HG03175 (cell line): ENCODE measurements around the gene PSMD12.
"Not testable (repeated sequence)": the region's sequence is repeated elsewhere in the genome, so short reads cannot be mapped to it uniquely, and the experiment has no call there.

ENCODE experiments used
- ATAC-seq: cut with Tn5 transposase; IDR thresholded peaks from one replicate; pipeline ENCODE4 v1.9.1; 2021; ENCODE audit warnings: mild to moderate bottlenecking, moderate library complexity; ENCODE audit not compliant: unreplicated experiment

Gene PSMD12

DNA sequence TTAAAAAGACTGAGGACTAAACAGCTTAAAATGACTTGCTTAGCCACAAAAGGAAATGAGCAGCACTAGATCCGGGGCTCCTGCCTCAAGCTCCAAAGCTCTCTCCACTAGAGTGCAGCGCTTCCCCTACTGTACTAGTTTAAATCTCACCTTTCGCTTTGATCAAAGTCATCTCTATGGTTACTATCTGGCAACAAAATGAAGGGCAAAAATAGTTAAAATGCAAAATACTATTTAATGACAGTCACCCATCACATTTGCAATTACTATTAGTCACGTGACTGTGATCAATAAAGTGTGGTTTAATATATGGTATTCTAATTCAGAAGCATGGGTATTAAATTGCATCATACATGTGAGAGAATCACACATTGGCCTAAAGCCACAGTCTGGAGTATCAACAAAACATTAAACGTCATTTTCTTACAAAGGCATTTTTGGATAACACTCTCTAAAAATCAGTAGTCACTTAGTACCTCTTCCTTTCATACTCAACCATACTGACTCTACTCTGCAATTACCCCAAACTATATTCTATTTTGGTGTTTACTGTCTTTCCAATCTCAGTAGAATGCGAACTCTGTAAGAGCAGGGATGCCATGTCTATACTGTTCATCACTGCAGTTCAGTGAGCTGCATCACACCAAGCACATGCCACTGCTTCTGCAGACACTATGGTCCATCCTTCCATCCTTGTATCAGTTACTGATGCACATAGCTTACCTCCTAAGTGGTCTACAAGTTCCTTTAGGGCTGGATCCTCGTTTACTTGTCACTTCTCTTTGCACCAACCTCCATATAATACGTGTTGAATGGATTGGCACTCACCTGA is 6.2 kb downstream of the PSMD12 start:
- ATAC-seq = no peak

- no peak for ATAC-seq
These were observed 7.8 kb downstream of the PSMD12 start for GRCh38 chr17:67358612-67359011.

DNA sequence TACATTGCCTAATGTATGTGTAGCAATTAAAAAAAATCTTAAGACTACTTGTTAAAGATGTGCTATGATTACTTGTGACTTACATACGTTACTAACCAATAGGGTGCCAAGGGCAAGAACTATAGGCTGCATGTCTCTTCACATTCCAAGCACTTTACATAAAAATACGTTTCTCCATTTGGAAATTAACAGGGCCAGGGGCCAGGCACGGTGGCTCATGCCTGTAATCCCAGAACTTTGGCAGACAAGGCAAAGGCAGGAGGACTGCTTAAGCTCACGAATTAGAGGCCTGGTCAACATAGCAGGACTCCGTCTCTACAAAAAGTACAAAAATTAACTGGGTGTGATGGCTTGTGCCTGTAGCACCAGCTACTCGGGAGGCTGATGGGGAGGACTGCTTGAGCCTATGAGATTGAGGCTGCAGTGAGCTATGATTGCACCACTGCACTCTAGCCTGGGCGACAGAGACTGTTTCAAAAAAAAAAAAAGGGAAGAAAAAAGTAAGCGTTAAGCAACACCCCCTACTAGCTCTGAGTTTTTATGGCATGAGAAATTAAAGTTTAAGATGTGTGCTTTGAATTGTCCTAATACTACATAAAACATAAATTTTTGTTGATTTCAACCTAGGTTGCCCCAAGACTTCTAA is 12.3 kb downstream of the PSMD12 start:
- no peak for ATAC-seq

DNA sequence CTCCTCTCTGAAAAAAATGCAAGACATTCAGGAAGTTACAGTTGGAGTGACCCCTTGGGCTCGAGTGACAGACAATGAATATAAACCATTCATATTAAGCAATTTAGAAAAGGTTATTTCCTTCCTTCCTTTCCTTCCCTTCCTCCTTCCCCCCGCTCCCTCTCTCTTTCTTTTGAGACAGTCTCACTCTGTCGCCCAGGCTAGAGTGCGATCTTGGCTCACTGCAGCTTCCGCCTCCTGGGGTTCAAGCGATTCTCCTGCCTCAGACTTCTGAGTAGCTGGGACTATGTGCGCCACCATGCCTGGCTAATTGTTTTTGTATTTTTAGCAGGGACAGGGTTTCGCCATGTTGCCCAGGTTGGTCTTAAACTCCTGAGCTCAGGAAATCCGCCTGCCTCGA is 13.2 kb downstream of the PSMD12 start:
- ATAC-seq = no peak

- no peak for ATAC-seq
These were observed 17.0 kb downstream of the PSMD12 start for GRCh38 chr17:67349420-67349819.

- no peak for ATAC-seq
These were observed 18.6 kb downstream of the PSMD12 start for GRCh38 chr17:67347826-67348225.

GRCh38 chr17:67343237-67343636 is 23.1 kb downstream of the PSMD12 start:
- no peak for ATAC-seq

GRCh38 chr17:67338353-67338752 is 28.0 kb downstream of the PSMD12 start:
- ATAC-seq = not testable (repeated sequence)

DNA sequence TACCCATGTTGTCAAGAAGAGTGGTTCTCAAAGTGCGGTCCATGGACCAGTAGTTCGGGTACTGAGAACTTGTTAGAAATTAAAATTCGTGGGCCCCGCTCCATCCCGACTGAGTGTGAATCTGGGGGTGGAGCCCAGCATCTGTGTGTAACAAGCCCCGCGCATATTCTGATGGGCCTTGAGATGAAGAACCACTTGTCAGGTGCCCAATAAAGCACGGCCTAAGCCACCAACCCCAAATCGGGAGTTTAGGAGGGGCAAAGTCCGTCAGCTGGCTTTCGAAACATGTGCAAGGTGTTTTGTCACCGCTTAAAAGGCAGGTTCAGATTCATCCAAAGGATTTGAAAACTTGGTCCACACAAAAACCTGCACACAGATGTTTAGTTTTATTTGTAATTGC is 29.5 kb downstream of the PSMD12 start:
- no peak for ATAC-seq

- ATAC-seq = no peak
These were observed 31.0 kb downstream of the PSMD12 start for GRCh38 chr17:67335245-67335835.

- ATAC-seq = not testable (repeated sequence)
These were observed 34.2 kb downstream of the PSMD12 start for GRCh38 chr17:67332162-67332508.

DNA sequence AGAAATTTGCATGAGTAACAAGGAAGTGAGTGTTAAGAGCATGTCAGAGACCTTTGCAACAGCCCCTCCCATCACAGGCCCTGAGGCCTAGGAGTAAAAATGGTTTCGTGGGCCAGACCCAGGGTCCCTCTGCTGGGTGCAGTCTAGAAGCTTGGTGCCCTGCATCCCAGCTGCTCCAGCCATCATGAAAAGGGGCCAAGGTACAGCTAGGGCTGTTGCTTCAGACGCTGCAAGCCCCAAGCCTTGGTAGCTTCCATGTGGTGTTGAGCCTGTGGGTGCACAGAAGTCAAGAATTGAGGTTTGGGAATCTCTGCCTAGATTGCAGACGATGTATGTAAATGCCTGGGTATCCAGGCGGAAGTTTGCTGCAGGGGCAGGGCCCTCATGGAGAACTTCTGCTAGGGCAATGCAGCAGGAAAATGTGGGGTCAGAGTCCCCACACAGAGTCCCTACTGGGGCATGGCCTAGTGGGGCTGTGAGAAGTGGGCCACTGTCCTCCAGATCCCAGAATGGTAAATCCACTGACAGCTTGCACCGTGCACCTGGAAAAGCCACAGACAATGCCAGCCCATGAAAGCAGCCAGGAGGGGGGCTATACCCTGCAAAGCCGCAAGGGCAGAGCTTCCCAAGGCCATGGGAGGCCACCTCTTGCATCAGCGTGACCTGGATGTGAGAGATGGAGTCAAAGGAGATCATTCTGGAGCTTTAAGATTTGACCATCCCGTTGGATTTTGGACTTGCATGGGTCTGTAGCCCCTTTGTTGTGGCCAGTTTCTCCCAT is 34.8 kb downstream of the PSMD12 start:
- ATAC-seq = not testable (repeated sequence)

DNA sequence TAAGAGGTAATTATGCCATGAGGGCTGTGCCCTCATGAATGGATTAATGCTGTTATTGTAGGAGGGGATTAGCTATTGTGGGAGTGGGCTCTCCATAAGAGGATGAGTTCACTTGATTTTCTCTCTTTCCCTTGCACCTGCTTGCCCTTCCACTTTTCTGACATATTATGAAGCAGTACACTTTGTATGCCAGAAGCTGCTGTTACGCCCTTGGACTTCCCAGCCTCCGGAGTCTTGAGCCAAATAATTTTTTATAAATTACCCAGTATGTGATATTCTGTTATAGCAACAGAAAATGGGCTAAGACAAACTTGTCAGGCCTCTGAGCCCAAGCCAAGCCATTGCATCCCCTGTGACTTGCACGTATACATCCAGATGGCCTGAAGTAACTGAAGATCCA is 38.4 kb downstream of the PSMD12 start:
- no peak for ATAC-seq

- ATAC-seq = not testable (repeated sequence)
These were observed 39.2 kb downstream of the PSMD12 start for GRCh38 chr17:67326959-67327745.

- ATAC-seq = no peak
These were observed 39.9 kb downstream of the PSMD12 start for GRCh38 chr17:67326440-67326839.

DNA sequence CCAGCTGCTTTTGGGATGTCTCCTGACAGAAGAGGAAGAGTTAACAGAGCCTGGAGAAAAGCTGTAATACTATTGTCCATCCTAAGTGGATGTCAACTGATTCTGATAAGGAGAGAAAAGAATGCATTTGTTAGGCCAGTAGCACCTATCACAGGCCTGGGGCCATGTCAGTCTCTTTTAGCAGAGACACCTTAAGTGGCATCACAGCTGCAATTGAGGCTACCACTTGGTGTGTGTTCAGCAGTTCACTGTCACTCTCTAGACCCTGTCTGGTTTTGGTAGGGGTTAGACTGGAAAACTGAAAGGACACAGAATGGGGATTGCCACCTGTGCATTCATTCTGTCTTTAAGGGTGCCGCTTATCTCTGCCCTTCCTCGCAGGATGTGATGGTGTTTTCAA is 42.0 kb downstream of the PSMD12 start:
- ATAC-seq = no peak

DNA sequence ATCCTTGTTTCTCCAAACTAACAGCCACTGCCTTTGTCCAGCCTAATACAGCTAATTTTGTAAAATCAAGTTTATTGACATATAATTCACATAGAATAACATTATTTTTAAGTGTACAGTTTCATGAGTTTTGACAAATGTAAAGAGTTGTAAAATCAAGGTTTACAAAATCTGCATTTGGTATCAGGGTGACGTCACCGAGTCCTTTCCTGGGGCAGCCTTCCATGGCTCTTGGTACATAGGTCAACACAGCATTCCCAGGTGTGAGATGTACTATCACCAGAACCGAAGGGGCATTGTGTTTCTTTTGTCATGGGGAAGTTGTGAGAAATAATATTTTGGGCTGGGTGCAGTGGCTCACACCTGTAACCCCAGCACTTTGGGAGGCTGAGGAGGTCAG is 42.9 kb downstream of the PSMD12 start:
- no peak for ATAC-seq

- no peak for ATAC-seq
These were observed 44.2 kb downstream of the PSMD12 start for GRCh38 chr17:67322042-67322787.

GRCh38 chr17:67321486-67321885 is 44.9 kb downstream of the PSMD12 start:
- not testable (repeated sequence) for ATAC-seq

- ATAC-seq = no peak
These were observed 49.6 kb downstream of the PSMD12 start for GRCh38 chr17:67316781-67317180.
